Stimulated activated CD4-positive, alpha-beta T cell treated with anti-CD3 and anti-CD28 coated beads, Interleukin-15, amount 100 ng/mL, for 48 hours (primary cell): ENCODE data around the gene MRPL49.
A peak's percentile ranks its signal among the peaks of the same experiment; 100 is the strongest.

Experiments used
- DNase-seq, 2 donors: peaks; one replicate each; pipeline ENCODE4 v3.0.0-alpha.2; 2020; ENCODE audit warnings: low read depth in 2 of 2

Gene MRPL49

DNA sequence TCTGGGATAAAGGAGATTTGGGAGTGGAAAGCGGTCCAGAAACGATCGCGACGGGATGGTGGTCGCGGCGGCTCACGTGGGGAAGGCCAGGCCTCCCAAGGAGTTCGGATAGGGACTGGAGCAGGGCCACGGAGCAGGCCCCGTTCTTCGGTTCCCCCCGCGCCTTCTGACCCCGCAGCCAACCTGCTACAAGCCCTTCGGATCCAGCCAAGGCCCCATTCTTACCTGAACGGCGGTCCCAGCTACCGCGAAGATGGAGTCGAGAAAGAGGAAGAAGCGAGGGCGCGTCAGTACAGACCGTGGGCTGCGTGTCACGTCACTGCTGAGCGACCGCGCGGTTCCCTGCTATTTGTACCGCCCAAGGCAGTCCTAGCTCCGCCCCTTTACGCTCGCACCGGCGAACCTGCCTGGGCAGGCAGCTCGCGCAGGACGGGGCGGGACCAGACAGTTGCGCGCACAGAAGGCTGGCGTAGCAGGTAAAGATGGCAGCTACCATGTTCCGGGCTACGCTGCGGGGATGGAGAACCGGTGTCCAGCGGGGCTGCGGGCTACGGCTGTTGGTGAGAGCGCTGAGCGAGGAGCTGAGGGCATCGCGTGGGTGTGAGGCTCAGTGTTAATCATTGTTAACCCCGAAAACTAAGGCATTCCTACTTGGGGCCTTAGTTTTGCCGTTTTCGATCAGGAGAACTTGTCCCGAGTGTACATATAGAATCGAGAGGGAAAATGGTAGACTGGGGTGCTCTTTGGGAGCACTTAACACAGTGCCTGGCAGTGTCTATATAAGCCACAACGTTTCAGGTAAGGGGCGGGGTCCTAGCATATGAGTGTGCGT, at the start of gene MRPL49, which contains the start of gene FAU:
Gene MRPL49 (plus strand): TSS at position 457 of the 832 bp plus-strand sequence. CDS start 26 bp downstream, at position 483.
Gene FAU (minus strand): TSS at position 270 of the 832 bp plus-strand sequence. CDS start 321 bp downstream, outside the sequence.
- DNase-seq = peak; percentile 98 to 99

DNA sequence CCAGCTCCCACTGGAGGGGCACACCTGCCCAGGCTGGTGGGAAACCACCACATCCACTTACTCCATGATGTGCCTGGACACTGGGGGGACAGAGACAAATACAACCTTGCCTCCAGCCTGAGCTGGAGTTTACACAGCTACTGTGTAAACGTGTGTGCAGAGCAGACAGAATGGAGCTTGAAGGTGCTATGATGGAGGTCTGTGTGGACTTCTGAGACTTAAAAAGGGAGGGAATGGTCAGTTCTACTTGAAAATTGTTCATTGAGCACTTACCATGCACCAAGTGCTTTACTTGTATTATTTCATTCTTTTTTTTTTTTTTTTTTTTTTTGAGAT, 49.5 kb upstream of the MRPL49 start:
- DNase-seq = no peak

DNA sequence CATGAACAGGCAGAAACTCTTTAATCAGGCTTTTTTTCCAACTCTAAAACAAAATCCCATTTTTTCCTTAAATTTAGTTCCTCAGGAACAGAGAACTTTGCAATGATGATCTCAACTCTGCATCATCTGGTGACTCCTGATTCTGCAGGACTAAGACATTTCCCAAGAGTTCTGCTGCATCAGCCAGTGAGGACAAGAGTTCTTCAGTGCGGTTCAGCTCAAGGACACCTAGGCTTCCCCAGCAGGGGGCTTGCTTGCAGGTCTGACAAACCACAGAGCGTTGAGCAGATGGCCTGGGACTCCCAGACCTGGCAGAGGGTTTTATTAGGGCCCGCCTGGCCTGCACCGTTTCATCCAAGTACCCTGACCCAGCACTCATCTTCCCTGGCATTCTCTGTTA, 44.7 kb upstream of the MRPL49 start:
- DNase-seq = no peak

DNA sequence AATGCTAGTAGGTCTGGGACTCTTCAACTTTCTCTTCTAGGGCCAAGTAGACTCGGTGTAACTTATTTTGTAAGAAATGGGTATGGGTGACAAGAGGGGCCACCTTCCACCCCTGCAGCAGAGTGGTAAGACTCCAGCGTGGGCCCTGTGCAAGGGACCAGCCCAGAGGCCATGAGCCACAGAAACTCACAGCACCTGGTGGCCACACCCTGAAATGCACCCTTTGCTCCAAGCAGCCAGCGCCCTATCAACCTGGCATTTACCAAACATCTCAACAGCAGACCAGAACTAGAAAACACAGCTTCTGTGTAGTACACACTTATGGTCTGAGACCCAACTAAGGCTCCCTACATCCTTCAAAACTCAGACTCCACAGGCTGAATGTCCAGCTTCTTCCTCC, 44.0 kb upstream of the MRPL49 start:
- DNase-seq = peak; percentile 34 to 53

DNA sequence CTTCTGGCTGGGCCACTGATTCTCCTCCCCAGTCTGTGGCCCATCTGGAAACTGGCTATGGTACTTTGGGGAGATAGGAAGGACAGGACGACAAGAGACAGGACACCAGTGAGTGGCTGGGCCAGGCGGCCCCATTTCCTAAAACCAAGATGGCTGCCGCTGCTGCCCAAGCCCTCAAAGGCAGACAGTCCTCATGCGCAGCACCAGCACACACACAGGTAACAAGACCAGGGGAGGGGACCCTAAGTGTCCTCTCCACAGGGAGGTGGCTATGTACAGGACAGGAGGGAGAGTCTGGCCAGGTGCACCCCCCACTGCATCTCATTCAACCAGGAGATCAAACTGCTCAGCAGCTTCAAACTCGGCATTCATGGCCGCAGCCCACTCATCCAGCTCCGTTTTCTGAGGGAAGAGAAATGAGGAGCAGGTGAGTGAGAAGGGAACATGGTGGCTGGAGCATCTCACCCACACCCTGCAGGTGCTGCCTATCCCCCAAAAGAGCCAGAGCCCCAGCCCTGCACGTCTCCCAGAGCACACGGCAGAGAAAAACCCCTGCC, 43.3 kb upstream of the MRPL49 start:
- DNase-seq = no peak

DNA sequence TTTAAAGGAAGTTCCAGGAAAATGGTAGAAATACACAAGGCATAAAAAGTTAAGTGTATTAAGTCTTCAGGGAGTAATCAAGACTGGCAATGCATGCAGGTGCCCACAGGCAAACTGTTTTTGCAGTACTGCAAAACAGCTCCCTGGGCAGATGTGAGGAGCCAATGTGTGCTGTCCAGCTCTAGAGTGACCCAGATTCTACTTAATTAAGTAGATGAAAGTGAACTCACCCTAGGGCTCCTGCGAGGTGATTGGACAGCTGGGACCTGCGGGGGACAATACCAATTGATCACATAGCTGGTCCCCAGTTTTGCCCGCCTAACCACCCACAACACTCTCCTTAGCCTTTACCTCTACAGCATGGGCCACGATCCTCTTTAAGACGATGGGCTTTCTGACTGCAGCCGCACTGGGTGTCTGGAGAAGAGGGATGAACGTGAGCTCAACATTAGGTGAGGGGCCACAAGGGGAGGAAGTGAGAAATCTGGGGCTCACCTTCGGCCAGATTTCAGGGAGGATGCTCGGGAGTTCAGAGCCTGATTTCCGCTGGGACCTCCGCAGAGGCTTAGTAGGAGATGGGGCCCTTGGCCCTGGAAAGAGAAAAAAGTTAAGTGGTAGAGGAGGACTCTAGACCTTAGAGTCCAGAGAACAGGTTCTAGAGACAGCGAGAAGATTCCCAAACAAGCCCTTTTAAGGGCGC, 38.8 kb upstream of the MRPL49 start:
- DNase-seq = no peak

DNA sequence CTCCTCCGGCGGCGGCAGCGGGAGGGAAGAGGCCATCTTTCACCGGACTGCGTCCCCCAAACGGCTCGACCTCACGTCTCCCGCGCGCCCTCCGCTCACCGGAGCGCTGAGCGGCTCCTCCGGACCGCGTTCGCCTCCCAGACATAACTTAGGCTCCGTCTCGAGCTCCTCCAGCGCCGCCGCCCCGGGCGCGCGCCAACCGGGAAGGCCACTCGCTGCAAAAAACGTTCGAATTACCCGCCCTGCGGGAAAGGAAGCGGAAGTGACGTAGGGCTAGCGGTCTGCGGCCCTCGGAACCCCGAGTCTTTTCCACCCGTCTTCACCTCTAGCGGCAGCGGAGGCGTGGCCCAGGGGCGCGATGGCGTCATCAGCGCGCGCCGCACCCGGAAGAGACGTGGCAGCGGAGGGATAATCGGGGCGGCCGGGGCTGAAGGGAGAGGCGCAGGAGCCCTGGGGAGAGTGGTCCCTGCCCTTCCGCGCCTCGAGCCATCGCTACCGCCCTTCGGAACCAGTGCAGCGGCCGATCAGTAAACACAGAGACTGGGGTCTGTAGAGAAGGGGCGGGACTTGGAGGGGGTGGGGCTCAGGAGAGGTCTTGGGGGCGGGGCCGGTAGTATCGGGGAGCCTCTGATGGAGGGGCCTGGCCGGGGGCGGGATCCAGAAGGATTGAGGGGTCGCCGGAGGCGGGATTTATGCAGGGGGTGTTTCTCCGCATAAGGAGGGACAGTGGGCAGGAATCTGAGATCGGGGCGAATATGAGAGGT, 38.1 kb upstream of the MRPL49 start, which contains the start of the genes CDCA5 and ZFPL1:
Gene CDCA5 (minus strand): TSS at position 207 of the 764 bp plus-strand sequence. CDS start 62 bp downstream, at position 145.
Gene ZFPL1 (plus strand): TSS at position 389 of the 764 bp plus-strand sequence. CDS start 477 bp downstream, outside the sequence.
- peak; percentile 94 to 95 for DNase-seq

DNA sequence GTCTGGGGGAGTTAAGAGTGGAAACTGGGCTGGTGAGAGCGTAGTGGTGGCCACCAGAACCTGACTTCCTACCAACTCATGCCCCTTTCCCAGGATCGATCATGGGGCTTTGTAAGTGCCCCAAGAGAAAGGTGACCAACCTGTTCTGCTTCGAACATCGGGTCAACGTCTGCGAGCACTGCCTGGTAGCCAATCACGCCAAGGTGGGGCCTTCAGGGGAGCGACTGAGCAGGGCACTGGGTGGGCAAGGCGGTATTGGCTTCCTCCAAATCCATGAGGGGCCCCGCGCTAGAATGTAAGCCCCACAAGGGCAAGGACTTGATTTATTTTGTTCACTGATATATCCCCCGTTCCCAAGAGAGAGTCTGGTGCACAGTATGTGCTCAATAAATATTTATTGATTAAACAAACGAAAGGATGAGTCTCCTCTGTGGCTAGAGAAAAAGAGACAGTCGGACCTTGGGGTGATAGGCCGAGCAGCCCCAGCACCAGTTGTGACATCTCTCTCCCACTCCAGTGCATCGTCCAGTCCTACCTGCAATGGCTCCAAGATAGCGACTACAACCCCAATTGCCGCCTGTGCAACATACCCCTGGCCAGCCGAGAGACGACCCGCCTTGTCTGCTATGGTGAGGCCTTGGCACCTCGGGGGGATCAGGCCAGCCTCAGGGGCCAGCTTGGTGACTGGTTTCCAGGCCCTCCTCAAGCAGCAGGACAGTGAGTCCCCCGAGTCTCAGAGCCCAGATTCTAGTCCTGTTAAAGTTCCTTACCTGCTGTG, 37.3 kb upstream of the MRPL49 start:
- DNase-seq = no peak

DNA sequence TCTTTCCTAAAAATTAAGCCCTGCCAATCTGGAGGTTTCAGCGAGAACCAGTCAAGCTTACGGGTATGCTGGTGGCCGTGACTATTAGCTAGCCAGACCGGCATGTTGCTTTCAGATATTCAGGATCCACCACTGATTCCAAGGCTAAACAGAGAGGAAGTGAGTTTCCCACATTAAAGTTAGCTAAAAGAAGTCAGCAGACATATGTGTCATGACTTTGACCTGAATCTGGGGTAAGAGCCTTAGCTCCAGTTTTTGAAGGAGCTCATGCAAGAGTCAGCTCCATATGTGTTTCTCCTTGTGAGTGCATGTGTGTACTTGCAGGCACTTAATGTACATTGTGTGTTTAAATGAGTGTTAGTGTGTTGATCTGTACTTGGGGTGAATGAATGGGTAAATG, 36.7 kb upstream of the MRPL49 start:
- no peak for DNase-seq

DNA sequence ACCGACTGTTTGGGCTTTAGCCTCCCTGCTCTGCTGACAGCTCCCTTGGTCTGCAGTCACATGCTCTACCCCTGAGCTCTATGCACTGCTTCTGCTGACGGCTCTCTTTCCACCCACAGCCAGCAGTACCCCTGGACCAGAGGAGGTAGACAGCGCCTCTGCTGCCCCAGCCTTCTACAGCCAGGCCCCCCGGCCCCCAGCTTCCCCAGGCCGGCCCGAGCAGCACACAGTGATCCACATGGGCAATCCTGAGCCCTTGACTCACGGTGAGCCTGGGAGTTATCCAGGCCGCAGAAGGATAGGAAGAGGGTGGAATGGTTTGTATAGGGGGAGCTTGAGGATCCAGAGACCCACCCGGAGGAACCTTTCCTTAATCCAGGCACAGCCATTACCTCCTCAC, 35.3 kb upstream of the MRPL49 start:
- no peak for DNase-seq

DNA sequence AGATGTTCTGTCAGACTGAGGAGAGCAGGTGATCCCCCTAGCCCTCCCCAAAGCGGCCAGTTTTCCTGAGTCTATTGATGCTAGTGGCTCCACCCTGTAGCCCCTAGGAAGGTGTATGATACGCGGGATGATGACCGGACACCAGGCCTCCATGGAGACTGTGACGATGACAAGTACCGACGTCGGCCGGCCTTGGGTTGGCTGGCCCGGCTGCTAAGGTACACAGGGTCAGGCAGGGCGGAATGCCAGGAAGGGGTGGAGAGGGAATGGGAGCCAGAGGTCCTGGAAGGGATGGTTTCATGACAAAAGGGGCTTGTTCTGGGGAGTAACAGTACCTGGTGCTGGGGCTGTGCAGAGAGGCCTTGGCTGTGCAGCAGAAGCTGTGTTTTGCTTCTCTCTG, 34.9 kb upstream of the MRPL49 start:
- DNase-seq = no peak

DNA sequence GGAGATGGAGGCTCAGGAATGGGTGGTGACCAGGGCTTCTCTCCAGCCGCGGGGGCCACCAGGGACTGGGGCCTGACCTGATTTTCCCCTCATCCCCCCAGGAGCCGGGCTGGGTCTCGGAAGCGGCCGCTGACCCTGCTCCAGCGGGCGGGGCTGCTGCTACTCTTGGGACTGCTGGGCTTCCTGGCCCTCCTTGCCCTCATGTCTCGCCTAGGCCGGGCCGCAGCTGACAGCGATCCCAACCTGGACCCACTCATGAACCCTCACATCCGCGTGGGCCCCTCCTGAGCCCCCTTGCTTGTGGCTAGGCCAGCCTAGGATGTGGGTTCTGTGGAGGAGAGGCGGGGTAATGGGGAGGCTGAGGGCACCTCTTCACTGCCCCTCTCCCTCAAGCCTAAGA, 34.3 kb upstream of the MRPL49 start:
- DNase-seq = no peak

DNA sequence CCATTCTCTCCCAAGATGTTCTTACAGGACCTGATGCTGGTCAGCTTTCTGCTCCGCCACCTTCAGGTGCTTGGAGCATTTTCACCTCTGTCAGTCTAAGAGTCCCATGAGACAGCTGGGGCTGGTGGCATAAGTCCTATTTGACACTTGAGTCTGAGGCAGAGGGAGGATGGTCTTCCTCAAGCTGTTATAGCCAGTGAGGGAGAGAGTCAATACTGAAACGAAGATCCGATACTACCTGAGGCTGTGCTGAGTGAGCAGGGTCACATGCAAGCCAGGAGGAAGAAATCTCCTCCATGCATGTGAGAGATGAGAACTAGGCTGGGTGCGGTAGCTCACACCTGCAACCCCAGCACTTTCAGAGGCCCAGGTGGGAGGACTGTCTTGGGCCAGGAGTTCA, 32.5 kb upstream of the MRPL49 start:
- no peak for DNase-seq

DNA sequence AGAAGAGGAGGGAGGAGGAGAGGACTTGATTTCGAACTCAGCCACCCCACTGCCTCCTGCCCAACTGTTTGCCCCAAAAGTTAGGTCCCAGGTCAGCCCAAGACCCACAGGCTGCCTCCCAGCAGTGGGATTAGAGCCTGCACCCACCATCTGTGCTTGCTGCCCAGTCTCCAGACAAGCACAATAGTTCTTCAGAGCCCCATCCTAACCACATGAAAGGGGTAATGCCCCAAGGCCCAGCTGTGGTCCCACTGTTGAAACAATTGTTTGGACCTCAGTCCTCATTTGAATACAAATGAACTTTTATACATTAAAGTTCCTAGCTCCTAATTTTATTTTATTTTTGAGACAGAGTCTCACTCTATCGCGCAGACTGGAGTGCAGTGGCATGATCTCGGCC, 31.5 kb upstream of the MRPL49 start:
- DNase-seq = no peak

DNA sequence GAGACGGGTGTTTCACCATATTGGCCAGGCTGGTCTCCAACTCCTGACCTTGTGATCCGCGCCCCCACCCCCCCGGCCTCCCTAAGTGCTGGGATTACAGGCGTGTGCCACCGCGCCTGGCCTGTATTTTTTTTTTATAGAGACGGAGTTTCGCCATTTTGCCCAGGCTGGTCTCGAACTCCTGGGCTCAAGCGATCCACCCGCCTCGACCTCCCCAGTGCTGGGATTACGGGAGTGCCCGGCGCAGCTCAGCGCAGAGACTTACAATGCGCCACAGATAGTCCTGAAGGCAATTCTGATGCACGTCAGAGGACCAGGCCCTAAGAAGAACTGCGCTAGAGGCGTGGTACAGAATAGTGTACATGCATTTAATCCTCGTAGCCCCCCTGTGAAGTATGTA, 26.7 kb upstream of the MRPL49 start:
- DNase-seq = no peak

DNA sequence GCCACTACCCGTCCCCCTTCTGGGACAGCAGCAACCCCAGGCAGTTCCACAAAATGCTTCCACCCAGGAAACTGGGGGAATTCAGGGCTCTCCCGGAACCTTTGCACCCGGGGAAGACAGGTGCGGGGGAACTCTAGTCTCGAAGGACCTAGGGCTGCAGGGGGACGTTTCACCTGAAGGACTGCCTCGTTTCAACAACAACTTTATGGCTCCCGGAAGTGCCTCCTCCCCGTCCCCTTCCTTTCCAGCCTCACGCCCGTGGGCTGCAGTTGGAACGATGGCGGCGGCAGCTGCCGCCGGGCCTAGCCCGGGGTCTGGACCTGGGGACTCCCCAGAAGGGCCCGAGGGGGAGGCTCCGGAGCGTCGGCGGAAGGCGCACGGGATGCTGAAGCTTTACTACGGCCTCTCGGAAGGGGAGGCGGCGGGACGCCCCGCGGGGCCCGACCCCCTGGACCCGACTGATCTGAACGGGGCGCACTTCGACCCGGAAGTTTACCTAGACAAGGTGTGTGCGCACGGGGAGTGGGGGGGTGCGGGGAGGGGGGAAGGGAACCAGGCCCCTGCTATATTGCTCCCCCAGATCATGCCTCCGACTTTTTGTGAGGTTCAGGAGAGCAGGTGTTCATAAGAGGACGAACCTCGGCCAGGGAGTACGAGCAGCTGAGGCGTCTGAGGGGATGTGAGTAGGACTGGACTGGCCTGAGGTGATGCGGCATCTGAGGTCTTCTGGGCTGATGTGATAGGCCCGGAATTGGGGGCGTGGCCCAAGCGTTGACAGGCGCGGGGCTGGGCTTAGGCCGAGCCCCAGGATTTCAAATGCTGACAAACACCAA, 25.9 kb upstream of the MRPL49 start, which contains the start of gene VPS51:
Gene VPS51 (plus strand): TSS at position 241 of the 833 bp plus-strand sequence. CDS start 37 bp downstream, at position 278.
- peak; percentile 80 for DNase-seq

DNA sequence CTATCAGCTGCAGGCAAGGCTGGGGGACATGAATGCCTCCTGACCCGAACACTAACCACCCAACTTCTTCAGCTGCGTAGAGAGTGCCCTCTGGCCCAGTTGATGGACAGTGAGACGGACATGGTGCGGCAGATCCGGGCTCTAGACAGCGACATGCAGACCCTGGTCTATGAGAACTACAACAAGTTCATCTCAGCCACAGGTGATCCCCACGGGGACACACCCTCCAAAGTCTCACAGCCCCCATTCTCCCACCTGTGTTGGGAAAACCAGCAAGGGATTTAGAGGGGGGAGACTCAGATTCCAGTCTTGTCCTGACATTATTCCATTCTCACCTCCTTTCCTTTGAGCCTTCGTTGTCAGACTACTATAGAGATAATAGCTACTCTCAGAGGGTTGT, 25.2 kb upstream of the MRPL49 start:
- no peak for DNase-seq

DNA sequence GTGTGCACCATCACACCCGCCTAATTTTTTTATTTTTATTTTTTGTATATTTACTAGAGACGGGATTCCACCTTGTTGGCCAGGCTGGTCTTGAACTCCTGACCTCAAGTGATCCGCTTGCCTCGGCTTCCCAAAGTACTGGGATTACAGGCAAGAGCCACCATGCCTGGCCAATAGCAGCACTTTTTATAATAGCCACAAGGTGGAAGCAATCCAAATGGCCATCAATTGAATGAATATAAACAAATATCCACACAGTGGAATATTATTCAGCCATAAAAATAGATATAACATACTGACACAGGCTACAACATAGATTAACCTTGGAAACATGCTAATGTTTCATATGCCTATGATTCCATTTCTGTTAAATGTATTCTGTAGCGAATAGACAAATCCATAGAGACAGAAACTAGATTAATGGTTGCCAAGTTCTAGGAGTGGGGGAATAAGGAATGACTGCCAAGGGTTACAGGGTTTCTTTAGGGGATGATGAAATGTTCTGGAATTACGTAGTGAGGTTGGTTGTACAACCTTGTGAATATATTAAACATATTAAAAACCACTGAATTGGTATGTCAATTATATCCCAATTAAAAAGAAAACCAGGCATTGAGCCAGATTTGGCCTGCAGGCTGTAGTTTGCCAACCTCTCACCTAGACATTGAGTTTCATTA, 21.3 kb upstream of the MRPL49 start:
- no peak for DNase-seq
